Occipital lobe (tissue), 2 donors: ENCODE measurements around the gene LRRC10B. TPM values are rescaled to one million over a fixed set of nuclear protein-coding genes. Genes with fewer than 3 reads are reported as not detected.

Source experiments
- DNase-seq: peaks from one replicate; lab custom pipeline; 2025; lab: John Stamatoyannopoulos, UW
- total RNA-seq: library from RNA; depleted of rRNA; stranded (reverse); fragments of >200 nt; gene quantifications from one replicate; pipeline ENCODE4 v1.2.3, GENCODE V29; 2014

Gene LRRC10B
- total RNA-seq, 1 donor from 2014 or later = 3.1 TPM

GRCh38 chr11:61509043-61510029, 787 bp downstream of the LRRC10B start:
- peak; percentile 66 for DNase-seq

- no peak for DNase-seq
Observed at GRCh38 chr11:61510166-61510919, 1.8 kb downstream of the LRRC10B start.

GRCh38 chr11:61510974-61511373, 2.4 kb downstream of the LRRC10B start:
- DNase-seq = no peak

GRCh38 chr11:61511383-61511782, 2.8 kb downstream of the LRRC10B start:
- DNase-seq = no peak

GRCh38 chr11:61512435-61512834, 3.9 kb downstream of the LRRC10B start:
- no peak for DNase-seq

- DNase-seq = no peak
Observed at GRCh38 chr11:61513143-61513765, 4.7 kb downstream of the LRRC10B start.

- DNase-seq = no peak
Observed at GRCh38 chr11:61514050-61514917, 5.7 kb downstream of the LRRC10B start.

GRCh38 chr11:61515686-61516085, 7.1 kb downstream of the LRRC10B start:
- no peak for DNase-seq

GRCh38 chr11:61516191-61516590, 7.6 kb downstream of the LRRC10B start:
- DNase-seq = no peak

- DNase-seq = no peak
Observed at GRCh38 chr11:61516675-61517572, 8.4 kb downstream of the LRRC10B start.

GRCh38 chr11:61518032-61518795, 9.7 kb downstream of the LRRC10B start:
- no peak for DNase-seq

- no peak for DNase-seq
Observed at GRCh38 chr11:61522881-61523280, 14.3 kb downstream of the LRRC10B start.

- DNase-seq = no peak
Observed at GRCh38 chr11:61524446-61524845, 15.9 kb downstream of the LRRC10B start.

- DNase-seq = no peak
Observed at GRCh38 chr11:61524963-61525587, 16.5 kb downstream of the LRRC10B start.

GRCh38 chr11:61526229-61526628, 17.7 kb downstream of the LRRC10B start:
- no peak for DNase-seq

- no peak for DNase-seq
Observed at GRCh38 chr11:61526956-61527731, 18.6 kb downstream of the LRRC10B start.

- no peak for DNase-seq
Observed at GRCh38 chr11:61528114-61528513, 19.6 kb downstream of the LRRC10B start.
